Ovary (tissue), 9 donors: ENCODE data around the gene OMD. TPM values are rescaled to one million over a fixed set of nuclear protein-coding genes. Genes with fewer than 3 reads are reported as not detected.

Experiments used
- DNase-seq, 5 donors: peaks; one replicate each; pipeline ENCODE4 v3.0.0-alpha.2; 2019 to 2020
- H3K27ac ChIP-seq, 2 donors: fragments of 200-600 bp; one replicate each; pipeline versions ENCODE4 v1.5.1 to v1.8.0; 2019 to 2022
- H3K27me3 ChIP-seq: fragments of 200-600 bp; one replicate; pipeline ENCODE4 v1.8.0; 2022
- H3K36me3 ChIP-seq: fragments of 200-600 bp; sonication (generic); one replicate; pipeline ENCODE4 v1.5.1; 2019
- H3K4me1 ChIP-seq: one replicate; pipeline ENCODE4 v1.8.1; 2013; ENCODE audit warnings: mild to moderate bottlenecking, moderate library complexity; ENCODE audit not compliant: insufficient read depth
- H3K4me3 ChIP-seq: fragments of 200-600 bp; sonication (generic); one replicate; pipeline ENCODE4 v1.5.1; 2017
- H3K9me3 ChIP-seq, 2 donors: fragments of 200-600 bp in 1 of 2; sonication (generic) in 1 of 2; one replicate each; pipeline versions ENCODE4 v1.5.1 to v1.8.1; 2013 to 2019; ENCODE audit warnings: mild to moderate bottlenecking in 1 of 2, moderate library complexity in 1 of 2
- EP300 ChIP-seq: sonication (generic); formaldehyde crosslinking; IDR thresholded peaks from one replicate; pipeline ENCODE4 v1.6.1; 2017; ENCODE audit warnings: antibody characterized with exemption
- POLR2A ChIP-seq: fragments of 450-650 bp; IDR thresholded peaks from one replicate; pipeline ENCODE4 v1.6.1; 2017; ENCODE audit warnings: antibody characterized with exemption, mild to moderate bottlenecking, moderate library complexity
- WGBS, 3 donors: extraction: QIAGEN DNeasy Blood & Tissue Kit in 1 of 3; methylation state at CpG; one replicate each; pipeline versions ENCODE4 v1.1.5 to v1.1.7; 2013 to 2017; 5-methylcytosine and 5-hydroxymethylcytosine counted together
- intact Hi-C, 4 donors: fragments of 100-400 bp; cut with DNase I; formaldehyde crosslinking; loops; one replicate each; pipeline versions ENCODE4 v1.11.0 to v1.15.1; 2022 to 2023
- polyA plus RNA-seq, 2 donors: library from polyadenylated mRNA; stranded (reverse); fragments of 200-250 nt in 1 of 2; fragments of 350-450 nt in 1 of 2; fragmentation: Illumina TruSeq in 1 of 2; extraction: RNeasy Lipid Tissue Mini Kit (QIAGEN cat#74804) in 1 of 2; gene quantifications; one replicate each; pipeline ENCODE4 v1.2.3, GENCODE V29; 2013 to 2014
- total RNA-seq, 7 donors: library from RNA; depleted of rRNA in 2 of 7; stranded (reverse); fragments of >200 nt in 2 of 7; fragmentation: NEBNext Ultra II Directional in 3 of 7; extraction: Animal tissue kit (Norgen Biotek cat#: 25700) in 3 of 7; gene quantifications; one replicate each; pipeline versions ENCODE4 v1.1.0 to v1.2.4, GENCODE V29; 2016 to 2023
- TF ChIP-seq, protein P1 (sequence below), 3 donors: fragments of 450-650 bp in 2 of 3; fragments of 200-600 bp in 1 of 3; IDR thresholded peaks; one replicate each; pipeline versions ENCODE4 v1.5.1 to v1.8.0; 2016 to 2022; ENCODE audit warnings: antibody characterized with exemption in 3 of 3, mild to moderate bottlenecking in 1 of 3
- donor health status: DM: no; HTN: no; CAD: no; lungs with moderate emphysema.
- donor health status: DM: no; HTN: no; CAD: no.
- donor health status: Bipolar disorder and iron deficiency.
- donor health status: DM: yes; HTN: yes; CAD: no.
- donor health status: DM: no; HTN: no; CAD: no.
- donor health status: DM: yes; HTN: yes; CAD: no.

OMD gene
- total and polyA plus RNA-seq, 9 donors = 2.1 to 32.6 (median 18.9) TPM

DNA sequence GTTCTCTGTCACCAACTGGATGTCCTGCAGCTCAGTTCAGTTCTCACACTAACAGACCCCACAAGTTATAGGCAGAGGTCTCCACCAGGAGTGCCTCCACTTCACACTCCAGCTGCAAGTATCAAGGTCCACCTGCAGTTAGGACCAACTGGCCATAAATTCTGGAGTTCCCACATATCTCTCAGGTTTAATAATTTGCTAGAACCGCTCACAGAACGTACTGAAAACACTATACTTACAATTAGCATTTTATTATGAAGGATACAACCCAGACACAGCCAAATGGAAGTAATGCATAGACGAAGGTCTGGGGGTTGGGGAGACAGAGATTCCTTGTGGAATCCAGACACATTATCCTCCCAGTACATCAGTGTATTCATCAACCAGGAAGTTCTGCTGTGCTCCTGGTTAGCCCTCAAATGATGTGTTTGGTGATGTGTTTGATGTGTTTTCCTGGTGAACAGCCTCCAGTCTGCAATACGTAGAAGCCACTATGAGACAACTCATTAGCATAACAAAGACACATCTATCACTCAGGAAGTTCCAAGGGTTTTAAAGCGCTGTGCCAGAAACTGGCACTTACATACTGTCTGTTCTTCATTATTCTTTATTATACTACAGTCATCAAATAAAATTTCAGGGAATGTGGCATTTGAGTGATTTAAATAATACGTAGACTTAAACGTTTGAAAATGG is 45.3 kb downstream of the OMD start:
- WGBS, 3 donors = 81 to 86% (median 82%) methylated on average over 7 of the region's 7 CpGs
- intact Hi-C loops = no loop called here
- no peak overlapping the region for H3K4me3 ChIP-seq

DNA sequence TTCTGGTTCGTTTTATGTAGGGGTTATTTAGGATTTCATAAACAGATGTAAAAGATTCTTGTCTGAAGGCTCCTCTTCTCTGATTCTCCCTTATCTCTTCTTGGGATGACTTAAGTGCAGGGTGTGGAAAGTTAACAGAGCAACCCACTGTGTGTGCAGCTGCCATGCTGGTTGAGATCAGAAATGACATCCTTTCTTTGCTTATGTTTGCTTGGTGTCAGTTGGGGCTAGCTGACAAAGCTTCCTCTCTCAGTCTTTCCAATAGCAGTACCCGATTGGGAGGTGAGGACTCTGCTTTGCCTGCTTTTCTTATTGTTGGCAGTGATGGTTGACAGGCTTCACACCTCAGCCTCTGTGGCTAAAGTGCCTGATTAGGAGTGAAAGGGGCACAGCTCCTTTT is 46.4 kb downstream of the OMD start:
- 55 to 71% (median 65%) methylated on average over 2 of the region's 2 CpGs for WGBS, 3 donors
- Histone ChIP-seq H3K9me3 (peaks cover 0 to 8% of the 10 kb centered on the region in 2 donors), H3K36me3 (no peaks in the 10 kb centered on the region), H3K27ac (no peak overlapping the region), H3K4me1 (peaks cover 5% of the 10 kb centered on the region), H3K4me3 (no peak overlapping the region), H3K27me3 (no peaks in the 10 kb centered on the region)
- TF ChIP-seq, protein P1, sequence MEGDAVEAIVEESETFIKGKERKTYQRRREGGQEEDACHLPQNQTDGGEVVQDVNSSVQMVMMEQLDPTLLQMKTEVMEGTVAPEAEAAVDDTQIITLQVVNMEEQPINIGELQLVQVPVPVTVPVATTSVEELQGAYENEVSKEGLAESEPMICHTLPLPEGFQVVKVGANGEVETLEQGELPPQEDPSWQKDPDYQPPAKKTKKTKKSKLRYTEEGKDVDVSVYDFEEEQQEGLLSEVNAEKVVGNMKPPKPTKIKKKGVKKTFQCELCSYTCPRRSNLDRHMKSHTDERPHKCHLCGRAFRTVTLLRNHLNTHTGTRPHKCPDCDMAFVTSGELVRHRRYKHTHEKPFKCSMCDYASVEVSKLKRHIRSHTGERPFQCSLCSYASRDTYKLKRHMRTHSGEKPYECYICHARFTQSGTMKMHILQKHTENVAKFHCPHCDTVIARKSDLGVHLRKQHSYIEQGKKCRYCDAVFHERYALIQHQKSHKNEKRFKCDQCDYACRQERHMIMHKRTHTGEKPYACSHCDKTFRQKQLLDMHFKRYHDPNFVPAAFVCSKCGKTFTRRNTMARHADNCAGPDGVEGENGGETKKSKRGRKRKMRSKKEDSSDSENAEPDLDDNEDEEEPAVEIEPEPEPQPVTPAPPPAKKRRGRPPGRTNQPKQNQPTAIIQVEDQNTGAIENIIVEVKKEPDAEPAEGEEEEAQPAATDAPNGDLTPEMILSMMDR (IDR thresholded peaks at IDR 0.05) = no peak
- TF ChIP-seq POLR2A (no peak), EP300 (no peak)
- intact Hi-C loops = no loop called here
- no peak for DNase-seq

More for the DNA sequence above, 45.3 kb downstream of the OMD start:
- Histone ChIP-seq H3K9me3 (peaks cover 0 to 3% of the 10 kb centered on the region in 2 donors), H3K36me3 (no peaks in the 10 kb centered on the region), H3K4me1 (peaks cover 5% of the 10 kb centered on the region), H3K27ac (no peak overlapping the region), H3K27me3 (no peaks in the 10 kb centered on the region)
- TF ChIP-seq EP300 (no peak), POLR2A (no peak)
- TF ChIP-seq, protein P1 (IDR thresholded peaks at IDR 0.05) = no peak
- DNase-seq = no peak

DNA sequence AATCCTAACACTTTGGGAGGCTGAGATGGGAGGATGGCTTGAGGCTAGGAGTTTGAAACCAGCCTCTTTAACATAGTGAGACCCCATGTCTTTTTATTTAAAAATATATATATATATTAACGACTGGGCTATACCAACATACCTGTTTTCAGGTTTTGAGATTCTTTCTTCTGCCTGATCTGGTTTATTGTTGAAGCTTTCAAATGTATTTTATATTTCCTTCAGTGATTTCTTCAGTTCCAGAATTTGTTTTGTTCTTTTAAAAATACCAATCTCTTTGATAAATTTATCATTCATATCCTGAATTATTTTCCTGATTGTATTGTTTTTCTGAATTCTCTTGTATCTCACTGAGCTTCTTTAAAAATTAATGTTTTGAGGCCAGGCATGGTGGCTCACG is 51.1 kb downstream of the OMD start:
- Histone ChIP-seq H3K27me3 (no peaks in the 10 kb centered on the region), H3K4me1 (peaks cover 5% of the 10 kb centered on the region), H3K9me3 (peaks cover 0 to 8% of the 10 kb centered on the region in 2 donors), H3K36me3 (no peaks in the 10 kb centered on the region), H3K27ac (no peak overlapping the region), H3K4me3 (no peak overlapping the region)
- TF ChIP-seq EP300 (no peak), POLR2A (no peak)
- TF ChIP-seq, protein P1 (IDR thresholded peaks at IDR 0.05) = no peak
- WGBS, 3 donors = 96 to 99% (median 97%) methylated on average over 2 of the region's 2 CpGs
- intact Hi-C loops = no loop called here
- DNase-seq = no peak

DNA sequence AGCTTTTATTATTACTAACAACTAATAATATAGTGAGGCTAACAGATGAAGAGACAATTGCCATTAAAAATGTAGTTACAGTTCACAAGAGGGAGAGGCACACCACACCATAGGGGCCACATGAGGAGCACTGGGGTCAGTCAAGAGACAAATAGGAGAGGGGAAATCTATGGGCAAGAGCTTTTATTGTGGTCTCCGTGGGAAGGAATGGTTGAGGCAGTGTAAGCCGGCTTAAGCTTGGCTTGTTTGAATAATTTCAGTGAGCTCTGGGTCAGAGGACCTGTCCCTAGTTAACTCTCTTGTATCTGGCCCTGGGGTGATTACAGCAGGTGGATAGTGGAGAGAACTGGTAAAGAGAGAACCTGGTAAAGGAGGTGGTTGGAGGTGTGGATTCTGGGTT is 55.2 kb downstream of the OMD start:
- Histone ChIP-seq H3K27me3 (no peaks in the 10 kb centered on the region), H3K36me3 (no peaks in the 10 kb centered on the region), H3K9me3 (peaks cover 0 to 4% of the 10 kb centered on the region in 2 donors), H3K4me3 (no peak overlapping the region), H3K27ac (no peak overlapping the region), H3K4me1 (no peaks in the 10 kb centered on the region)
- 37 to 59% (median 59%) methylated on average over 2 of the region's 2 CpGs for WGBS, 3 donors
- DNase-seq = no peak
- TF ChIP-seq POLR2A (no peak), EP300 (no peak)
- TF ChIP-seq, protein P1 (IDR thresholded peaks at IDR 0.05) = no peak
- intact Hi-C loops = no loop called here

Other genes starting within 250 kb of the OMD start
- 100 to 1,000 TPM in 1 of 7 donors, 10 to 100 TPM in 6; 44.4 to 281 (median 64.8) TPM for gene IARS1, start 130.8 kb downstream of the OMD start, total RNA-seq
- 10 to 100 TPM; 16.0 to 55.8 TPM for gene IARS1, start 130.8 kb downstream of the OMD start, polyA plus RNA-seq
- 10 to 100 TPM; 19.2 to 35.4 (median 28.8) TPM for gene NOL8, start 99.1 kb downstream of the OMD start, total RNA-seq
- 10 to 100 TPM; 17.1 to 29.4 TPM for gene NOL8, start 99.1 kb downstream of the OMD start, polyA plus RNA-seq
- 1 to 10 TPM; 3.9 to 9.5 (median 5.8) TPM for gene CENPP, start 98.5 kb downstream of the OMD start, total RNA-seq
- 1 to 10 TPM; 1.4 to 5.9 TPM for gene CENPP, start 98.5 kb downstream of the OMD start, polyA plus RNA-seq
- 100 to 1,000 TPM in 2 of 7 donors, 10 to 100 TPM in 5; 19.3 to 129 (median 57.7) TPM for gene OGN, start 19.9 kb downstream of the OMD start, total RNA-seq
- 100 to 1,000 TPM; 130 to 217 TPM for gene OGN, start 19.9 kb downstream of the OMD start, polyA plus RNA-seq
- gene ASPN, start 58.0 kb upstream of the OMD start, total RNA-seq = 10 to 100 TPM in 2 of 7 donors, 1 to 10 TPM in 4, under 1 TPM in 1; 0.90 to 12.9 (median 3.8) TPM
- 10 to 100 TPM in 1 of 2 donors, 1 to 10 TPM in 1; 4.5 to 39.5 TPM for gene ASPN, start 58.0 kb upstream of the OMD start, polyA plus RNA-seq
- gene ECM2, start 111.5 kb upstream of the OMD start, total RNA-seq = 10 to 100 TPM; 35.0 to 80.2 (median 63.1) TPM
- gene ECM2, start 111.5 kb upstream of the OMD start, polyA plus RNA-seq = 10 to 100 TPM; 88.8 to 91.4 TPM
- 1 to 10 TPM; 5.7 to 8.5 (median 7.1) TPM for gene IPPK, start 245.7 kb upstream of the OMD start, total RNA-seq
- 1 to 10 TPM; 4.7 to 6.2 TPM for gene IPPK, start 245.7 kb upstream of the OMD start, polyA plus RNA-seq